WERI-Rb-1 (cell line): ENCODE results near the gene C1QTNF5.

Experiments used
- DNase-seq: peaks from one replicate; pipeline ENCODE4 v3.0.0-alpha.2; 2020
- H3K27ac ChIP-seq: fragments of 250-450 bp; sonication (Bioruptor Pico); 2 replicates; pipeline ENCODE4 v1.5.1; 2020; ENCODE audit warnings: mild to moderate bottlenecking, moderate library complexity
- H3K27me3 ChIP-seq: fragments of 250-450 bp; sonication (Bioruptor Pico); 2 replicates; pipeline ENCODE4 v1.5.1; 2021; ENCODE audit warnings: mild to moderate bottlenecking, low read depth, moderate library complexity; ENCODE audit not compliant: insufficient read depth, severe bottlenecking
- H3K36me3 ChIP-seq: fragments of 250-450 bp; sonication (Bioruptor Pico); 2 replicates; pipeline ENCODE4 v1.5.1; 2020; ENCODE audit warnings: mild to moderate bottlenecking, moderate library complexity
- H3K4me3 ChIP-seq: 2 replicates; pipeline ENCODE4 v1.5.1; 2011; ENCODE audit warnings: low read depth, mild to moderate bottlenecking, control low read depth, low read length
- H3K9me3 ChIP-seq: fragments of 250-450 bp; sonication (Bioruptor Pico); 2 replicates; pipeline ENCODE4 v1.5.1; 2021; ENCODE audit warnings: mild to moderate bottlenecking, moderate library complexity; ENCODE audit not compliant: severe bottlenecking
- CTCF ChIP-seq: IDR thresholded peaks from 2 replicates; pipeline ENCODE4 v1.5.1; 2011; ENCODE audit warnings: low read depth, mild to moderate bottlenecking, control low read depth, inconsistent platforms, low read length

C1QTNF5 gene

GRCh38 chr11:119359365-119360214 is 18.9 kb upstream of the C1QTNF5 start:
- no peak for DNase-seq
- Histone ChIP-seq H3K9me3 (no peaks in the 10 kb centered on the region), H3K4me3 (no peak overlapping the region), H3K36me3 (peaks cover 46% of the 10 kb centered on the region), H3K27me3 (no peaks in the 10 kb centered on the region), H3K27ac (no peak overlapping the region; the same call in 1 of the 2 replicates)
- TF ChIP-seq CTCF: no peak

GRCh38 chr11:119357074-119357473 is 16.4 kb upstream of the C1QTNF5 start:
- Histone ChIP-seq H3K27ac (no peak overlapping the region), H3K36me3 (peaks cover 47% of the 10 kb centered on the region)

GRCh38 chr11:119356349-119357031 is 15.8 kb upstream of the C1QTNF5 start:
- peak; percentile 85 for DNase-seq
- no peaks in the 10 kb centered on the region for H3K27me3 ChIP-seq
- peaks cover 47% of the 10 kb centered on the region for H3K36me3 ChIP-seq
- H3K27ac ChIP-seq: peak overlapping the region; percentile 52
- H3K4me3 ChIP-seq: peak overlapping the region; percentile 21
- TF ChIP-seq CTCF: peak; percentile 91
- no peaks in the 10 kb centered on the region for H3K9me3 ChIP-seq

More at GRCh38 chr11:119357074-119357473, 16.4 kb upstream of the C1QTNF5 start:
- no peak for TF ChIP-seq CTCF
- DNase-seq: no peak
- no peak overlapping the region for H3K4me3 ChIP-seq
- H3K9me3 ChIP-seq: no peaks in the 10 kb centered on the region
- H3K27me3 ChIP-seq: no peaks in the 10 kb centered on the region

- H3K27ac ChIP-seq: no peak overlapping the region
- H3K9me3 ChIP-seq: no peaks in the 10 kb centered on the region
- no peak for DNase-seq
- peaks cover 47% of the 10 kb centered on the region for H3K36me3 ChIP-seq
- no peak for TF ChIP-seq CTCF
- no peaks in the 10 kb centered on the region for H3K27me3 ChIP-seq
- no peak overlapping the region for H3K4me3 ChIP-seq
Observed at GRCh38 chr11:119355091-119355843, 14.6 kb upstream of the C1QTNF5 start.

GRCh38 chr11:119352857-119353260 is 12.2 kb upstream of the C1QTNF5 start:
- DNase-seq: peak; percentile 78
- H3K9me3 ChIP-seq: no peaks in the 10 kb centered on the region
- H3K27me3 ChIP-seq: no peaks in the 10 kb centered on the region
- H3K27ac ChIP-seq: peak overlapping the region; percentile 47; the same call in 1 of the 2 replicates
- no peak for TF ChIP-seq CTCF
- H3K4me3 ChIP-seq: no peak overlapping the region
- peaks cover 26% of the 10 kb centered on the region for H3K36me3 ChIP-seq
